Progenitor cell of endocrine pancreas (in vitro differentiated cells): ENCODE data around the gene PRDM13. TPM values are rescaled to one million over a fixed set of nuclear protein-coding genes. Genes with fewer than 3 reads are reported as not detected.
A peak's percentile ranks its signal among the peaks of the same experiment; 100 is the strongest.

Source experiments
- DNase-seq: peaks from one replicate; pipeline ENCODE4 v3.0.0; 2021; ENCODE audit warnings: low spot score; ENCODE audit not compliant: unreplicated experiment
- H3K27ac Mint-ChIP-seq: 2 replicates; pipeline ENCODE4 v1.8.0; 2021; ENCODE audit warnings: mild to moderate bottlenecking, moderate library complexity, mixed read lengths
- H3K27me3 Mint-ChIP-seq: 2 replicates; pipeline ENCODE4 v1.8.0; 2021; ENCODE audit warnings: mixed read lengths
- H3K36me3 Mint-ChIP-seq: 2 replicates; pipeline ENCODE4 v1.8.0; 2022; ENCODE audit warnings: mixed read lengths; ENCODE audit not compliant: insufficient read depth
- H3K4me1 Mint-ChIP-seq: 2 replicates; pipeline ENCODE4 v1.8.0; 2021; ENCODE audit warnings: low read depth, mixed read lengths
- H3K4me3 Mint-ChIP-seq: 2 replicates; pipeline ENCODE4 v1.8.0; 2021; ENCODE audit warnings: low read depth, mild to moderate bottlenecking, moderate library complexity, mixed read lengths
- H3K9me3 Mint-ChIP-seq: 2 replicates; pipeline ENCODE4 v1.8.0; 2021; ENCODE audit warnings: low read depth, mixed read lengths
- total RNA-seq: library from RNA; stranded (reverse); gene quantifications from 2 replicates; pipeline ENCODE4 v1.2.1, GENCODE V29; 2021
- TF ChIP-seq, protein P1 (sequence below): fragments of 200-600 bp; sonication (generic); IDR thresholded peaks from one replicate; pipeline ENCODE4 v1.5.0; 2021; ENCODE audit warnings: antibody characterized with exemption, mild to moderate bottlenecking; ENCODE audit not compliant: unreplicated experiment

The PRDM13 gene
- total RNA-seq, 1 donor from 2014 or later = not detected

DNA sequence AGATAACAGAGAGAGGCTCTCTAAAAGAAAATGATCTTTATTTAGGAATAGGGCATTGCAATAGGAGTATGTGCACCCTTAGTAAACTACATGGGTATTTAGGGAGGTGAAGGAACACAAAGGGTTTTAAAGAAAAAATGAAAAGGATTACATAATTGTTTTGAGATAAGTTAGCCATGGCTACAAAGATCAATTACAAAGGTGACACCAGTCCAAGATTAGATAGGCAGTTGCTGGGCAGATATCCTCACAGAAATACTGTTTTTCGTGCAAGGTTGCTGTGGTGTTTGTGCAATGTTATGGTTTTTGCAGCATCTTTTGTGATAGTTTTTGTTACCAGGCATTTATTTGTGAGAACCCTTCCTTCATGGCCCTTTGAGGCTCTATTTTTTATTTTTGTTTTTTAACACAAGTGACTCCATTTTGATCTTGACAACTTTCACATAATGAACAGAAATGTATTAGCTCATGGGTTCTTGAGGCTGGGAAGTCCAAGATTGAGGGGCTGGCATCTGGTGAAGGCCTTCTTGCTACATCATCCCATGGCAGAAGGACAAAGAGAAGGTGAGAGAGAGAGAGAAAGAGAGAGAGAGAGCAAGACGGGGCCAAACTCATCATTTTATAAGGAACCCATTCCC is 32.5 kb upstream of the PRDM13 start:
- Mint-ChIP-seq H3K4me3 (no peak overlapping the region), H3K27ac (no peak overlapping the region), H3K27me3 (peaks cover 16% of the 10 kb centered on the region), H3K4me1 (peaks cover 8% of the 10 kb centered on the region), H3K36me3 (no peaks in the 10 kb centered on the region), H3K9me3 (no peaks in the 10 kb centered on the region)
- TF ChIP-seq, protein P1, sequence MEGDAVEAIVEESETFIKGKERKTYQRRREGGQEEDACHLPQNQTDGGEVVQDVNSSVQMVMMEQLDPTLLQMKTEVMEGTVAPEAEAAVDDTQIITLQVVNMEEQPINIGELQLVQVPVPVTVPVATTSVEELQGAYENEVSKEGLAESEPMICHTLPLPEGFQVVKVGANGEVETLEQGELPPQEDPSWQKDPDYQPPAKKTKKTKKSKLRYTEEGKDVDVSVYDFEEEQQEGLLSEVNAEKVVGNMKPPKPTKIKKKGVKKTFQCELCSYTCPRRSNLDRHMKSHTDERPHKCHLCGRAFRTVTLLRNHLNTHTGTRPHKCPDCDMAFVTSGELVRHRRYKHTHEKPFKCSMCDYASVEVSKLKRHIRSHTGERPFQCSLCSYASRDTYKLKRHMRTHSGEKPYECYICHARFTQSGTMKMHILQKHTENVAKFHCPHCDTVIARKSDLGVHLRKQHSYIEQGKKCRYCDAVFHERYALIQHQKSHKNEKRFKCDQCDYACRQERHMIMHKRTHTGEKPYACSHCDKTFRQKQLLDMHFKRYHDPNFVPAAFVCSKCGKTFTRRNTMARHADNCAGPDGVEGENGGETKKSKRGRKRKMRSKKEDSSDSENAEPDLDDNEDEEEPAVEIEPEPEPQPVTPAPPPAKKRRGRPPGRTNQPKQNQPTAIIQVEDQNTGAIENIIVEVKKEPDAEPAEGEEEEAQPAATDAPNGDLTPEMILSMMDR = no peak
- no peak for DNase-seq

GRCh38 chr6:99575544-99576227 is 30.9 kb upstream of the PRDM13 start:
- TF ChIP-seq, protein P1 = no peak
- H3K27ac Mint-ChIP-seq = no peak overlapping the region
- no peaks in the 10 kb centered on the region for H3K36me3 Mint-ChIP-seq
- H3K27me3 Mint-ChIP-seq = peaks cover 26% of the 10 kb centered on the region
- no peaks in the 10 kb centered on the region for H3K9me3 Mint-ChIP-seq
- peaks cover 8% of the 10 kb centered on the region for H3K4me1 Mint-ChIP-seq
- no peak for DNase-seq
- no peak overlapping the region for H3K4me3 Mint-ChIP-seq

GRCh38 chr6:99579781-99580180 is 26.9 kb upstream of the PRDM13 start:
- Mint-ChIP-seq H3K36me3 (no peaks in the 10 kb centered on the region), H3K4me3 (no peak overlapping the region), H3K27ac (no peak overlapping the region), H3K4me1 (no peaks in the 10 kb centered on the region), H3K27me3 (peaks cover 60% of the 10 kb centered on the region), H3K9me3 (no peaks in the 10 kb centered on the region)
- TF ChIP-seq, protein P1 = no peak
- DNase-seq = no peak

GRCh38 chr6:99587792-99588191 is 18.8 kb upstream of the PRDM13 start:
- Mint-ChIP-seq H3K27ac (no peak overlapping the region), H3K4me1 (peaks cover 6% of the 10 kb centered on the region), H3K4me3 (no peak overlapping the region), H3K27me3 (peaks cover 87% of the 10 kb centered on the region), H3K36me3 (no peaks in the 10 kb centered on the region), H3K9me3 (no peaks in the 10 kb centered on the region)
- TF ChIP-seq, protein P1 = no peak
- DNase-seq = no peak

- TF ChIP-seq, protein P1 = peak; percentile 52
- peak overlapping the region; percentile 73 for H3K4me3 Mint-ChIP-seq
- H3K4me1 Mint-ChIP-seq = peaks cover 6% of the 10 kb centered on the region
- no peaks in the 10 kb centered on the region for H3K9me3 Mint-ChIP-seq
- H3K36me3 Mint-ChIP-seq = no peaks in the 10 kb centered on the region
- peaks cover 86% of the 10 kb centered on the region for H3K27me3 Mint-ChIP-seq
- no peak overlapping the region for H3K27ac Mint-ChIP-seq
- DNase-seq = no peak
These were observed 17.9 kb upstream of the PRDM13 start for GRCh38 chr6:99588618-99589289.
